ENCODE results near the gene BMPER. TPM values are rescaled to one million over a fixed set of nuclear protein-coding genes. Genes with fewer than 3 reads are reported as not detected.

BMPER gene
- total RNA-seq, 1 experiment from 2014 or later: not detected

DNA sequence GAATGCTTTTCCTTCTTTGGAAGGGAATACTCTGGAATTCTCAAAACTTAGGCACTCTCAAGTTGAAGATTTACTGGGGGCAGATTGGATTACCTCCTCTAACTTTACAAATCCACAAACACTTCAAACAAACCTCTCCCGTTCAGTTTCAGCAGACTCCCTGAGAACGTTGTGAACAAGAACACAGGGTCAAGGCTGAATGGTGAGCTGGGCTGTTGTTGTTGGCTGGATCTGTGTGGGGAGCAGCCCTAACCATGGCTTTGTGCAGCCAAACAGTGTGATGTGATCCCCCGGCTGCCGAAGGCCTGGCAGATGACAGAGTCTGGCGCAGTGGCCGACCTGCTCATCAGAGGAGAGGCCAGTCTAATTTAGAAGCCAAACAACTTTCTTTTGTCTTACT lies 93.1 kb downstream of the BMPER start:
- H4K20me1 ChIP-seq (ENCODE audit: insufficient read depth, low read depth, low read length): no peaks in the 10 kb centered on the region
- no peaks in the 10 kb centered on the region for H3K4me1 ChIP-seq (ENCODE audit: low read length)
- H3K9me2 ChIP-seq (replicated peaks; ENCODE audit: insufficient read depth, low read length): no peaks in the 10 kb centered on the region
- H2AFZ ChIP-seq (ENCODE audit: low read length): no peak overlapping the region
- no peak overlapping the region for H3K4me3 ChIP-seq (ENCODE audit: low read length)
- H3K4me2 ChIP-seq (ENCODE audit: low read depth, low read length, poor library complexity, severe bottlenecking): no peak overlapping the region
- DNase-seq: no peak
- no peaks in the 10 kb centered on the region for H3K27me3 ChIP-seq (ENCODE audit: low read length)
- no peaks in the 10 kb centered on the region for H3K9me3 ChIP-seq (ENCODE audit: low read length)
- no peaks in the 10 kb centered on the region for H3K36me3 ChIP-seq (ENCODE audit: insufficient read depth, low read length)
- no peak overlapping the region for H3K27ac ChIP-seq (ENCODE audit: low read length)
- no peak overlapping the region for H3K9ac ChIP-seq (ENCODE audit: low read length)
- no peaks in the 10 kb centered on the region for H3K79me2 ChIP-seq (ENCODE audit: low read length)

GRCh38 chr7:34011017-34011695 lies 105.8 kb downstream of the BMPER start:
- no peak overlapping the region for H3K4me2 ChIP-seq (ENCODE audit: low read depth, low read length, poor library complexity, severe bottlenecking)
- H3K79me2 ChIP-seq (ENCODE audit: low read length): no peaks in the 10 kb centered on the region
- H3K9me3 ChIP-seq (ENCODE audit: low read length): no peaks in the 10 kb centered on the region
- H3K27me3 ChIP-seq (ENCODE audit: low read length): no peaks in the 10 kb centered on the region
- no peaks in the 10 kb centered on the region for H4K20me1 ChIP-seq (ENCODE audit: insufficient read depth, low read depth, low read length)
- no peak overlapping the region for H3K4me3 ChIP-seq (ENCODE audit: low read length)
- H3K27ac ChIP-seq (ENCODE audit: low read length): no peak overlapping the region
- H3K4me1 ChIP-seq (ENCODE audit: low read length): no peaks in the 10 kb centered on the region
- H3K9ac ChIP-seq (ENCODE audit: low read length): no peak overlapping the region
- H3K9me2 ChIP-seq (replicated peaks; ENCODE audit: insufficient read depth, low read length): no peaks in the 10 kb centered on the region
- H2AFZ ChIP-seq (ENCODE audit: low read length): no peak overlapping the region
- no peaks in the 10 kb centered on the region for H3K36me3 ChIP-seq (ENCODE audit: insufficient read depth, low read length)
- no peak for DNase-seq

GRCh38 chr7:34011696-34012095 lies 106.4 kb downstream of the BMPER start:
- H3K27ac ChIP-seq (ENCODE audit: low read length): no peak overlapping the region
- H3K9me2 ChIP-seq (replicated peaks; ENCODE audit: insufficient read depth, low read length): no peaks in the 10 kb centered on the region
- no peaks in the 10 kb centered on the region for H3K36me3 ChIP-seq (ENCODE audit: insufficient read depth, low read length)
- H3K9me3 ChIP-seq (ENCODE audit: low read length): no peaks in the 10 kb centered on the region
- no peaks in the 10 kb centered on the region for H3K4me1 ChIP-seq (ENCODE audit: low read length)
- no peak overlapping the region for H2AFZ ChIP-seq (ENCODE audit: low read length)
- H3K4me2 ChIP-seq (ENCODE audit: low read depth, low read length, poor library complexity, severe bottlenecking): no peak overlapping the region
- no peak for DNase-seq
- H3K4me3 ChIP-seq (ENCODE audit: low read length): no peak overlapping the region
- H3K79me2 ChIP-seq (ENCODE audit: low read length): no peaks in the 10 kb centered on the region
- no peaks in the 10 kb centered on the region for H4K20me1 ChIP-seq (ENCODE audit: insufficient read depth, low read depth, low read length)
- H3K27me3 ChIP-seq (ENCODE audit: low read length): no peaks in the 10 kb centered on the region
- no peak overlapping the region for H3K9ac ChIP-seq (ENCODE audit: low read length)

DNA sequence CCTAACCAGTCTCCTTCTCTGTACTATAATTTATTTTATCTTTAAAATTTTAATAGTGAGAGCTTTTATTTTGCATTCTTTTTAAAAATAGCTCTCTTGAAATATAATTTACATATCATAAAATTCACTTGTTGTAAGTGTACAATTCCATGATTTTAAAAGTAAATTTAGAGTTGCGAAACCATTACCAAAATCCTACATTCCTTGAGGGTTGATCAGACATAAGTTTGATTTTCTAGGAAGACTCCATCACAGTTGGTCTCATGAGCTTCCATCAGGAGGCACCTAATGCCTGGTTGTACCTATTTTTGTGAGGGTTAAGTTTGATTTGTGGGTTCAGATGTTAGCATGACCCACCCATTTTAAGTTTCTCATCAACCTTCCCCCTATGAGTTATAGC lies 108.1 kb downstream of the BMPER start:
- Histone ChIP-seq H3K4me1 (ENCODE audit: low read length) (no peaks in the 10 kb centered on the region), H2AFZ (ENCODE audit: low read length) (no peak overlapping the region), H3K36me3 (ENCODE audit: insufficient read depth, low read length) (no peaks in the 10 kb centered on the region), H3K27me3 (ENCODE audit: low read length) (no peaks in the 10 kb centered on the region), H3K4me2 (ENCODE audit: low read depth, low read length, poor library complexity, severe bottlenecking) (no peak overlapping the region), H3K27ac (ENCODE audit: low read length) (no peak overlapping the region), H3K9ac (ENCODE audit: low read length) (no peak overlapping the region), H3K79me2 (ENCODE audit: low read length) (no peaks in the 10 kb centered on the region), H4K20me1 (ENCODE audit: insufficient read depth, low read depth, low read length) (no peaks in the 10 kb centered on the region), H3K9me3 (ENCODE audit: low read length) (no peaks in the 10 kb centered on the region), H3K4me3 (ENCODE audit: low read length) (no peak overlapping the region), H3K9me2 (replicated peaks; ENCODE audit: insufficient read depth, low read length) (no peaks in the 10 kb centered on the region)
- no peak for DNase-seq

GRCh38 chr7:34015651-34016050 lies 110.3 kb downstream of the BMPER start:
- Histone ChIP-seq H3K27me3 (ENCODE audit: low read length) (no peaks in the 10 kb centered on the region), H3K36me3 (ENCODE audit: insufficient read depth, low read length) (no peaks in the 10 kb centered on the region), H3K79me2 (ENCODE audit: low read length) (no peaks in the 10 kb centered on the region), H3K4me3 (ENCODE audit: low read length) (no peak overlapping the region), H3K9me3 (ENCODE audit: low read length) (no peaks in the 10 kb centered on the region), H3K4me1 (ENCODE audit: low read length) (no peaks in the 10 kb centered on the region), H3K9me2 (replicated peaks; ENCODE audit: insufficient read depth, low read length) (no peaks in the 10 kb centered on the region), H3K27ac (ENCODE audit: low read length) (no peak overlapping the region), H2AFZ (ENCODE audit: low read length) (no peak overlapping the region), H3K9ac (ENCODE audit: low read length) (no peak overlapping the region), H4K20me1 (ENCODE audit: insufficient read depth, low read depth, low read length) (no peaks in the 10 kb centered on the region), H3K4me2 (ENCODE audit: low read depth, low read length, poor library complexity, severe bottlenecking) (no peak overlapping the region)
- DNase-seq: no peak

- no peak overlapping the region for H3K4me2 ChIP-seq (ENCODE audit: low read depth, low read length, poor library complexity, severe bottlenecking)
- H3K4me3 ChIP-seq (ENCODE audit: low read length): no peak overlapping the region
- no peaks in the 10 kb centered on the region for H3K9me2 ChIP-seq (replicated peaks; ENCODE audit: insufficient read depth, low read length)
- no peaks in the 10 kb centered on the region for H3K4me1 ChIP-seq (ENCODE audit: low read length)
- no peak overlapping the region for H3K9ac ChIP-seq (ENCODE audit: low read length)
- no peaks in the 10 kb centered on the region for H3K27me3 ChIP-seq (ENCODE audit: low read length)
- H3K9me3 ChIP-seq (ENCODE audit: low read length): no peaks in the 10 kb centered on the region
- H2AFZ ChIP-seq (ENCODE audit: low read length): no peak overlapping the region
- H4K20me1 ChIP-seq (ENCODE audit: insufficient read depth, low read depth, low read length): no peaks in the 10 kb centered on the region
- H3K79me2 ChIP-seq (ENCODE audit: low read length): no peaks in the 10 kb centered on the region
- no peak overlapping the region for H3K27ac ChIP-seq (ENCODE audit: low read length)
- no peaks in the 10 kb centered on the region for H3K36me3 ChIP-seq (ENCODE audit: insufficient read depth, low read length)
- DNase-seq: no peak
Observed at GRCh38 chr7:34016876-34017275, 111.5 kb downstream of the BMPER start.

DNA sequence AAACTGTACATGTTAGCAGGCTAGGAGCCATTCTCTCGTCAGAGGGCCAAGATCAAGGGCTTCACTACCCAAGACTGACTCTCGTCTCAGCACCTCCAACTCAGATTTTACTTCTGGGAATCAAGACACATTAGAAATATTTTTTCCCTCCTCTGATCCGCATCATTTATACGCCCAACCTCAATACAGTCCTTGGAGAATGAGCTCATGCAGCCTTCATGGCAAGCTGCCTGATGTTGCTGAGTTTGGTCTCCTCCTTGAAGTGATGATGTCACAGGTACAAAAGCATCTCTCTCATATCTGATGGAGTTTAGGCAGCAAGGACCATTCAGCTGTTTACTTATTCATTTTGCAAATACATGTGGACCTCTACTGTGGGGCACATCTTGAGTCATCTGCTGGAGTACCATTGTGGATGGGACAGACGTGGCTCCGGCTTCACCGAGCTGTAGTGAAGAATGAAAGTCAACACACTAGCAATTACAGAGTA lies 114.0 kb downstream of the BMPER start:
- H3K27me3 ChIP-seq (ENCODE audit: low read length): no peaks in the 10 kb centered on the region
- no peak overlapping the region for H2AFZ ChIP-seq (ENCODE audit: low read length)
- no peaks in the 10 kb centered on the region for H3K9me3 ChIP-seq (ENCODE audit: low read length)
- H3K9me2 ChIP-seq (replicated peaks; ENCODE audit: insufficient read depth, low read length): no peaks in the 10 kb centered on the region
- no peaks in the 10 kb centered on the region for H3K79me2 ChIP-seq (ENCODE audit: low read length)
- no peak overlapping the region for H3K9ac ChIP-seq (ENCODE audit: low read length)
- no peak overlapping the region for H3K27ac ChIP-seq (ENCODE audit: low read length)
- H3K4me3 ChIP-seq (ENCODE audit: low read length): no peak overlapping the region
- H3K36me3 ChIP-seq (ENCODE audit: insufficient read depth, low read length): no peaks in the 10 kb centered on the region
- H3K4me2 ChIP-seq (ENCODE audit: low read depth, low read length, poor library complexity, severe bottlenecking): no peak overlapping the region
- no peak for DNase-seq
- H4K20me1 ChIP-seq (ENCODE audit: insufficient read depth, low read depth, low read length): no peaks in the 10 kb centered on the region
- H3K4me1 ChIP-seq (ENCODE audit: low read length): no peaks in the 10 kb centered on the region

DNA sequence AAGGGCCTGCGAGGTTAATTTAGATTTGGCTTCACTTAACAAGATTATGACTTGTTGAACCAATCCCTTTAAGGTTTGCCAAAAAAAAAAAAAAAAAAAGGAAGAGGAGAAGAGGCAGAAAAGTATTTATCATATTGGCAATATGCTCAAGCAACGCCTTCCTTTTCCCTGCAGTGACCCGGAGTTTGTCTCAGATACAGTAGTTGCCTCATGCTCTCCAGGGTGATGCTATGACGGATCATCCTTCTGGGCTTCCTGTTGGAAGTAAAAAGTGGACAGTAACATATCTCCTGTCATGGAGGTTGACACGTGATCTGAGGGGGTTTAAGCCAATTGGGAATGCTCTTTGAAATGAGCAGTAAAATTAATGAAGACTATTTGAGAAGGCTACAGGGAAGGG lies 117.3 kb downstream of the BMPER start:
- Histone ChIP-seq H3K9me3 (ENCODE audit: low read length) (no peaks in the 10 kb centered on the region), H3K36me3 (ENCODE audit: insufficient read depth, low read length) (no peaks in the 10 kb centered on the region), H3K4me3 (ENCODE audit: low read length) (no peak overlapping the region), H4K20me1 (ENCODE audit: insufficient read depth, low read depth, low read length) (no peaks in the 10 kb centered on the region), H3K9me2 (replicated peaks; ENCODE audit: insufficient read depth, low read length) (0 out of 2 replicates have a peak, but pooled peaks cover 5% of the 10 kb centered on the region), H2AFZ (ENCODE audit: low read length) (no peak overlapping the region), H3K4me1 (ENCODE audit: low read length) (no peaks in the 10 kb centered on the region), H3K9ac (ENCODE audit: low read length) (no peak overlapping the region), H3K27me3 (ENCODE audit: low read length) (no peaks in the 10 kb centered on the region), H3K79me2 (ENCODE audit: low read length) (no peaks in the 10 kb centered on the region), H3K4me2 (ENCODE audit: low read depth, low read length, poor library complexity, severe bottlenecking) (no peak overlapping the region), H3K27ac (ENCODE audit: low read length) (no peak overlapping the region)
- DNase-seq: no peak
